GM12878 (cell line): ENCODE measurements around the gene SORCS1.

Experiments used
- CTCF ChIP-seq, 3 experiments: IDR thresholded peaks in 2 of 3; conservative IDR thresholded peaks in 1 of 3; 2 replicates each; pipeline ENCODE4 v1.5.1; 2011; ENCODE audit warnings: low read depth in 3 of 3, low read length in 3 of 3, mild to moderate bottlenecking in 3 of 3, control low read depth in 2 of 3, moderate library complexity in 2 of 3, inconsistent platforms in 1 of 3, mixed read lengths in 1 of 3; ENCODE audit not compliant: control insufficient read depth in 2 of 3, insufficient read depth in 1 of 3; ENCODE audit errors: extremely low read depth in 1 of 3
- EP300 ChIP-seq, 2 experiments: fragments of 150-350 bp in 1 of 2; IDR thresholded peaks; 2 replicates each; pipeline ENCODE4 v1.6.1; 2011 to 2012; ENCODE audit warnings: low read depth in 2 of 2, low read length in 2 of 2, borderline replicate concordance in 1 of 2, improper control_type of control experiment in 1 of 2, inconsistent platforms in 1 of 2; ENCODE audit not compliant: control insufficient read depth in 1 of 2
- POLR2AphosphoS5 ChIP-seq: IDR thresholded peaks from 2 replicates; pipeline ENCODE4 v1.6.1; 2011; ENCODE audit warnings: mild to moderate bottlenecking, low read length, inconsistent platforms
- PRDM15 ChIP-seq: fragments of 450-650 bp; formaldehyde crosslinking; IDR thresholded peaks from 2 replicates; pipeline ENCODE4 v1.4.0; 2020; ENCODE audit warnings: mild to moderate bottlenecking, moderate library complexity
- REST ChIP-seq: IDR thresholded peaks from 2 replicates; pipeline ENCODE4 v1.6.1; 2012; ENCODE audit warnings: mild to moderate bottlenecking, low read depth, low read length
- YBX1 ChIP-seq: fragments of 450-650 bp; IDR thresholded peaks from 2 replicates; pipeline ENCODE4 v1.6.1; 2016; ENCODE audit warnings: antibody characterized with exemption

GRCh38 chr10:106706127-106706526, 458.4 kb downstream of the SORCS1 start:
- TF ChIP-seq CTCF (IDR thresholded peaks at IDR 0.05 in 2 of 3, conservative IDR thresholded peaks at IDR 0.05 in 1 of 3; ENCODE audit: control insufficient read depth in 2 of 3, extremely low read depth in 1 of 3, insufficient read depth in 1 of 3, low read depth in 3 of 3, low read length in 3 of 3) (no peak), REST (no peak), POLR2AphosphoS5 (no peak), PRDM15 (CRISPR knock-in tag) (no peak), EP300 (IDR thresholded peaks at IDR 0.05; ENCODE audit: borderline replicate concordance in 1 of 2, control insufficient read depth in 1 of 2, low read depth in 2 of 2, low read length in 2 of 2) (no peak), YBX1 (no peak)
